ENCODE results near the gene MYOF. TPM values are rescaled to one million over a fixed set of nuclear protein-coding genes. Genes with fewer than 3 reads are reported as not detected.
"Not testable (repeated sequence)": the region's sequence is repeated elsewhere in the genome, so short reads cannot be mapped to it uniquely, and the experiment has no call there.

The MYOF gene
- total RNA-seq, 1 donor from 2014 or later: 243 TPM

GRCh38 chr10:93393211-93393610 is 88.9 kb downstream of the MYOF start:
- DNase-seq (ENCODE audit: low read depth, low spot score): no peak

- DNase-seq (ENCODE audit: low read depth, low spot score): no peak
Observed at GRCh38 chr10:93392121-93392520, 90.0 kb downstream of the MYOF start.

DNA sequence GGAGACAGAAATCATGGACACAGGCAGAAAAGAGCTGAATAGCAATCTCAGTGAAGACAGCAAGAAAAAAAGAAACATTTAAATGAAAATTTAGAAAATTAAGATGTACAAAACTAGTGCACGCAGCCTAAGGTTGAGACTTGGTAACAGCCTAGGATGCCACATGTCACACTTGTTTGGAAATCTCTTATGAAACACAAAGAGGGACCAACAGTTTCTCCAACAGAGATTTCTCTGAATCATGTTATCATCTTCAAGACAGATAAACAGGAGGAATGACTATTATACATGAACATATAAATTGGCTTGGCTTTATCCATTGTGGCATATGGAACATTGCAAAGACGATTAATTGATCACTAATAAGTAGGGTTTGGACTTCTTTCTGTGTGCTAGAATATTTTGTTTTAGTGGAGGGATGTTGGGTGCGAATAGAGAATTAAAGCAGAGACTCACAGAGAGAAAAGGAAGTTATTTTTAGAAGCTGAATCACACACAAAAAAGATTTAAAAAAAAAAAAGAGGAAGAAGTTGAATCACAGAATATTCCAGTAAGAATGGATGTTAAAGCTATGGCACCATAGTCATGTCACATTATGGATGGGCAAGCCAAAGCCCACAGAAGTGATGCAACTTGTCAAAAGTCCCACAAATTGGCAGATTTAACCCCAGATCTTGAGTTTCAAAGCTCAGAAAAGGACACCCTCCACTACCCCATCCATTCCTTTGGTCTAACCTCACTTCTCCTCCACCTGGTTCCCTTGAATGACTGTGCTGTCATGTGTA is 91.6 kb downstream of the MYOF start:
- no peak for DNase-seq (ENCODE audit: low read depth, low spot score)

DNA sequence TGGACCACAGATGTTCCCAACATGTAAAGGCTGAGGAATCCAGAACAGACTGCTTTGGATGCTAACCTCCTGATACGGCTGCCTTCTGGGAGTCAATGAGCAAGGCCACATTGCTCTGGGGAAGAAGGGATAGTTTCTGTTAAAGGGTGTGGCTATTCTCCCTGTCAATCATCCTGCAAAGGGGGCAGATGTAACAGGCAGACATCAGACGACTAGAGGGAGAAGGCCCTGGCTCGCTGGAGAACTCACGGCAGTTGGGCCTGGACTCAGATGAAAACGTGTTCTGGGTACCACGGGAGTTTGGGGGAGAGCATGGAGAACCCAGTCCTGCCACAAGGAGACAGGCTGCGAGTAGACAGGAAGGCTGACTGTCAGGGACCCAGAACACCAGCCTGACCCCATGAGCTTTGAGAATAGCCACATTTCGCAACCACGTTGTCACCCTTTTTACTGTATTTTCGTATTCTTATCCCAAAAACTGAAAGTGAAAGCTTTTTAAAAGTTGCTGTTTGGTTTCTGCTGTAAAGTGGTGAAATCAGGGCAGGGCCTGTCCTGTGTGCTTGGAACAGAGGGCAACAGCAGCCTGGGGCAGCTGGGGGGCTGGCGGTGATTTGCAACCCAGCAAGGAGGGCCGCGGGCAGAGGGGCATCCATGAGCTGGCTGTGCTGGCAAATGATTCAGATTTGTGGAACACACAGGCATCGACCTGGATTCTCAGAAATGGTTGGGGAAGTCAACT is 95.3 kb downstream of the MYOF start:
- DNase-seq (ENCODE audit: low read depth, low spot score): no peak

DNA sequence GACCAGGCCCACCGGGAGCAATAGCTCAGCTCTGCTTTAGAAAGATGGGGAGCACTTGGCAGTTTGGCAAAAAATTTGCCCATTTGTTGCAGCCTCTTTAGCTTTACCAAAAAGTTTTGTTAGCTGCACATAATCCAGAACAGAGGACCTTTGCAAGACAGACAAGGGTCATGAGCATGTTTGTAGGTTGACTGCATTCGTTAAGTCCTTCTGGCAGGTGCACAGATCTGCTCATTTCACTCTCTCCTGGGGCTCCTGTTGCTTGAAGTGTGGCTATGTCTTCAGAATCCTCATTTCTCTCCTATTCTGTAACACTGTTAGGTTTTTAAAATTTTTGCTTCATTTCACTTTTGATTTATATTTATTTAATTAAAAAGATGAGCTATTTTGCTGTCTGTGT is 96.8 kb downstream of the MYOF start:
- DNase-seq (ENCODE audit: low read depth, low spot score): no peak

DNA sequence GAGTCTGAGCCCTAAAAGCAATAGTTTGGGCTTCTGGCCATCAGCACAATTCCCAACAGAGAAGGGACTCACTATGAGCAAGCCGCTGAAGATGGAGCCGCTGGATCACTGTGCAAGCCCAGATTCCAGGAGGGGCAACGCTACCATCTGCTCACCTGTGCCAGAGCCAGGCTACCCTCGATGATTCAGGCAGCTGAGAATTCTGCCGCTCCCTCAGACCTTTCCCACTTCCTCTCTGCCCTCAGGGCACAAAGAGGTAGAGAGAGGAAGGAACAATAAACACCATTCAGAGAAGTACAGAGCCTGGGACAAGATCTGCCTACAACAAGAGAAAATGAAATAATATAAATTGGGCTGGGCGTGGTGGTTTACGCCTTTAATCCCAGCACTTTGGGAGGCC is 98.1 kb downstream of the MYOF start:
- DNase-seq (ENCODE audit: low read depth, low spot score): no peak

- DNase-seq (ENCODE audit: low read depth, low spot score): no peak
Observed at GRCh38 chr10:93383562-93383981, 98.6 kb downstream of the MYOF start.

GRCh38 chr10:93379731-93380575 is 102.2 kb downstream of the MYOF start:
- DNase-seq (ENCODE audit: low read depth, low spot score): peak; percentile 64

DNA sequence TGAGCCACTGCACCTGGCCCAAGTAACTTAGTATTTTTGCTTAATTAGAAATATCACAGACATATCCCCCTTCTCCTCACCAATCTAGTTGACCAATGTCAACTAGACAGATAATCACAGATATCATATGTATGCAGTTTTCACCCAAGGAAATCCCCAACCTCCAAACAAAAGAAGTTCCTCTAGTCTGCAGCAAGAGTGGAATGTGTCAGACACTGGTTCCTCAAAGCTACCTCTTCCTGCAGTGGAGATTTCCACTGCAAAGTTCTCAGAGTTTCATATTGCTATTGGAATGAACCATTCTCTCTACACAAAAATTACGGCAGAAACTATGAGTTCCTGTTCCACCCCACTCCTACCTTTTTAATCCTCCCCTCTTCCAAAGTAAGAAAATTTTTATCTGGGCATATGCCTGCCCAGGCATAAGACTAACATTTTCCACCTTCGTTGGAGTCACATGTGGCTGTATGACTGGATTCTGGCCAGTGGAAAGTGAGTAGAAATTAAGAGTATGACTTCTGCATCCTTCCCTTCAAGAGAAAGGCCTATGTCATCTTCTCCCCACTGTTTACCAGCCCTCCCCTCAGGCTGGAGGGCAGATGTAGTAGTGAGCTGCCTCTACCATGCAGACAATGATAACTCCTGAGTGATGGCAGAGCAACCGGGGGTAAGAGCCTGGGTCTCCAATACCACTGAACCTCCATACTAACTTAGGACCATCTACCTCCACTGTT is 103.0 kb downstream of the MYOF start:
- no peak for DNase-seq (ENCODE audit: low read depth, low spot score)

DNA sequence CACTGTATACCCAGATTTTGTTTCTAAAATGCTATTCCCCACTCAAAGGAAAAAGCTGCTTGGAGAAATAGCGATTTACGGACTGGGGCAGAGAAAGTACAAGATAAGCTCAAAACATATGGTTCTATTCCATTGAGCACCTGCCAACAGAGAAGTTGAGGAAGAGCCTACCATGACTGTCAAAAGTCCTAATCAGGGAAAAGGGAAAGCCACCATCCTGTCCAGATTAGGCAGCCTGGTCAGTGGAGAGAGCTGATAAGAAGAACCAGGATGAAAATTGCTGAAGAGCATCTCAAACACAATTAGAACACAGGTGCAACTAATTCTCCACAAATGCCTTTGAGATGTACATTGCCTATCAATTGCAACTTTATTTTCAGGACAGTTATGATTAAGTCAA is 104.1 kb downstream of the MYOF start:
- no peak for DNase-seq (ENCODE audit: low read depth, low spot score)

GRCh38 chr10:93376372-93377293 is 105.5 kb downstream of the MYOF start:
- peak; percentile 71 for DNase-seq (ENCODE audit: low read depth, low spot score)

DNA sequence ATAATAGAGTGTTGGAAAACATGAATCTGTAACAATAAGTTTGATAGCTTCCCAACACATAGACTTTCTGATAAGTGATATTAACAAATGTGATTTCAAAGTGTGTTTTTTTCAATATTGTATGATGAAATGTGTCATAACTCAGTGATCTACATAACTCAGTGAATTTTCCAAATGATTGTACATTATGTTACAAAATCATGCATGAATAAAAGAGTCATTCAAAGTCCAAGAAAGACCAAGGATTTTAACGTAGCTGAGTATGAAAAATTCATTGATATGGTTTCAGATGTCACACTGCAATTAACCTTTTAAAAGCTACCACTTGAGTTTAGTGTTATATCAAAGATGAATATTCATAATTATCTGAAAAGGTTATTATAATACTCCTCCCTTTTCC is 111.2 kb downstream of the MYOF start:
- no peak for DNase-seq (ENCODE audit: low read depth, low spot score)

DNA sequence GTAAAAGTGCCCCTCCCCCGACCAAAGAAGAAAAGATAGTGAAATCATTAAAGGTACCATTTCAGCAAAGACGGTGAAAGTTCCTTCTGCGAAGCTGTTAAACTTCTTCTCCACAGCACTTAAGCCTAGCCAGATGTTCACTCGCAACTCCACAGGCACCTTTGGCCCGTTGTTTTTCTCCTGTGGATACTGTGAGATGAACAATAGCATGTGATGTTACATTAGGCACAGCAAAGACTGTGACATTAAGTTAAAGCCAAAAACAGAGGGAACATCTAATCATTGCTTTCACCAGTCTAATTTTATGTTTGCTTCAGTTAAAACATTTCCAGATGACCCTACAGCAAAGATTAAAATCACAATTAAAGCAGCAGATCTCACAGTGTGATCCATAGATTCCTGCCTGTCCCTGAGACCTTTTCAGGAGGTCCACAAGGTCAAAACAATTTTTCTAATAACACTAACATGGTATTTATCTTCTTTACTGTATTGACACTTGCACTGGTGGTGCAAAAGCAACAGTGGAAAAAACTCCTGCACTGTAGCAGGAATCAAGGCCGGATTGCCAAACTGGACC is 112.5 kb downstream of the MYOF start:
- no peak for DNase-seq (ENCODE audit: low read depth, low spot score)

GRCh38 chr10:93368210-93368609 is 113.9 kb downstream of the MYOF start:
- no peak for DNase-seq (ENCODE audit: low read depth, low spot score)

DNA sequence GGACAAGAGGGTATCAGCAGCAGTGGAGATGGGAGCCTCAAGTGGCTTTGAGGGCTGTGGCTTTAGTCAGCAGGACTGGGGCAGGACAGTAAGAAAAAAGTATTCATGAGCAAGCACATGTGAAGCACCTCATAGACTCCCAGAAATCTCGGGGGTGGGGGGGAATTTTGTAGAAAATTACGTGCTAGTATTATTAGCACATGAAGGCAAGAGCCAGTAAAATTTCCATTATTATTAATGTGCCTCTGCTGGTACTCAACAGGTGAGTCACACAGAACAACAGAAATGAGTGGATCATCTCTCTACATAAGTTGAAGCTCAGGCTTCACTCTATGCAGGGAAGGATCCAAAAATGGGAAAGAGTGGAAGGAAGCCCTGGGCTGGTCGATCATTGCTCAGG is 114.5 kb downstream of the MYOF start:
- DNase-seq (ENCODE audit: low read depth, low spot score): no peak

DNA sequence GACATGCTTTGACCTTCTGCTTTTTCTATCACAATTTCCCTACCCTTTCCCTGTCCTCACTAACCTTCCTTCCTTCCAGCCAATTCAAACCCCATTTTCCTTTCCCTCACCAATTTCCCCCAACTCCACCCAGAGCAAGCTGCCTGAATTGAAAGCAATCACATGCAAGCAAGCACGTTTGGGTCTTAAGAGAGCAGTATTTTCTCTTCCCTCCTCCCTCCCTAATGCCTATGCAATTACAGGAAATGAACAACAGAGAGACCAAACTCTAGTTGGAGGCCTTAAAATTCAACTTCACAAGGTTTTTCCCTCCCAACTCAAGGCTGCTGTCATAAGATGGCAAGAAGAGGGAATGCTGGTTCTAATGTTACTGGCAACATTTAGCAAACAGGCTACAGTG is 117.2 kb downstream of the MYOF start:
- DNase-seq (ENCODE audit: low read depth, low spot score): no peak

GRCh38 chr10:93363891-93364648 is 118.1 kb downstream of the MYOF start:
- DNase-seq (ENCODE audit: low read depth, low spot score): no peak

GRCh38 chr10:93358398-93358797 is 123.7 kb downstream of the MYOF start:
- DNase-seq (ENCODE audit: low read depth, low spot score): not testable (repeated sequence)

DNA sequence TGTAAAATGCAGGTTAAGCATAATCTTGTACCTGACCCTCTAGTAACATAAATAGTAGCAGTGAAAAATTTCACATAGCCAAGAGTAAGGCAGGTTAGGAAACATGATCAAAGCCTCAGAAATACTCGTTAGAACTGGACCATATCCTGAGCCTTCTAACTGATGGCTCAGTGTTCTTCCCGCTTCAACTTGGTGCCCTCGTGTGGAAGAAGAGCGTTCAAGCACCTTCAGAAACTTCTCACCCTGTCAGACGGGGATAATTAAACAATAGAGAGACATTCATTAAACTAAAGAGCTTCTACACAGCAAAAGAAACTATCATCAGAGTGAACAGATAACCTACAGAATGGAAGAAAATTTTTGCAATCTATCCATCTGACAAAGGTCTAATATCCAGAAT is 124.5 kb downstream of the MYOF start:
- DNase-seq (ENCODE audit: low read depth, low spot score): no peak

Data from pulmonary artery endothelial cell (primary cell).